Esophagus muscularis mucosa (tissue), 4 donors: ENCODE measurements around the gene TECTA.

Experiments used
- CTCF ChIP-seq, 3 experiments: fragments of 200-600 bp in 2 of 3; fragments of 450-650 bp in 1 of 3; sonication (generic) in 2 of 3; IDR thresholded peaks; one replicate each; pipeline ENCODE4 v1.5.1; 2017 to 2019; ENCODE audit warnings: antibody characterized with exemption in 3 of 3, mild to moderate bottlenecking in 2 of 3, moderate library complexity in 1 of 3
- EP300 ChIP-seq: sonication (generic); formaldehyde crosslinking; IDR thresholded peaks from one replicate; pipeline ENCODE4 v1.6.1; 2017; ENCODE audit warnings: antibody characterized with exemption
- POLR2A ChIP-seq: fragments of 450-650 bp; IDR thresholded peaks from one replicate; pipeline ENCODE4 v1.6.1; 2017; ENCODE audit warnings: antibody characterized with exemption, moderate library complexity, mild to moderate bottlenecking, low read depth
- POLR2AphosphoS5 ChIP-seq, 2 donors: sonication (generic); formaldehyde crosslinking; IDR thresholded peaks; one replicate each; pipeline ENCODE4 v1.6.1; 2017; ENCODE audit warnings: antibody characterized with exemption in 2 of 2

DNA sequence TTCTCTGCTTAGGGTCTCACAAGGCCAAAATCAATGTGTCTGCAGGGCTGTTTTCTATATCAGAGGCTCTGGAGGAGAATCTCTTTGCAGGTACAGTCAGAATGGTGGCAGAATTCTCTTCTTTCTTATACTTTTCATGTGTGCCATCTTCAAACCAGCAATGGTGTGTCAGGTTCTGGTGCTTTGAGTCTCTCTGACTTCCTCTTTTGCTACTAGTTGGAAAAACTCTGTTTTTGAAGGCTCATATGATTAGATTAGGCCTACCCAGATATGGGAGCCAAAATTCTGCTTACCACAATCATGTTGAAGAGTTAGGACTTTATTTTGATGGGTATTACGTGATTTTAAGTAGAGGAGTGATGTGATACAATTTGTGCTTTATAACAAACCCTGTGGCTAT, 18.8 kb upstream of the TECTA start:
- TF ChIP-seq POLR2A (no peak), CTCF (IDR thresholded peaks at IDR 0.05) (no peak), POLR2AphosphoS5 (IDR thresholded peaks at IDR 0.05) (no peak), EP300 (no peak)
